ENCODE data around the gene NKRF.

The NKRF gene

DNA sequence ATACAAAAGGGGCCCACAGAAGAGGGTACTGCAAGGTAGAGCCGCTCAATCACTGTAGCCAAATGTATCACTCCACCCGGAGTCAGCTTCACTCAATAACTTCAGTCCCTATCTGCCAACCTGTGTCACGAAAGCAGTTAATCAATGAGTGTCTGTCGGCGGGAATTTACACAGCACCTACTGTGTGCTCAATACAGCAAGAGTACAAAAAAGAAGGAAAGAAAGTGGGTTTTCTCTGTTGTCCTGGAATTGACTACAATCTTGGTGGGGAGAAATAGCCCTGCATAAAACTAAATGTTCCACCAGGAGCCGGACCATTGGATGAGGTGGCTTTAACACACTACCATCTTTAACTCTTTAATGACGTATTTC lies 780 bp upstream of the NKRF start:
- no peak for DNase-seq

- DNase-seq, result no peak
Measured at GRCh38 chrX:119605464-119606279, 552 bp downstream of the NKRF start.

DNA sequence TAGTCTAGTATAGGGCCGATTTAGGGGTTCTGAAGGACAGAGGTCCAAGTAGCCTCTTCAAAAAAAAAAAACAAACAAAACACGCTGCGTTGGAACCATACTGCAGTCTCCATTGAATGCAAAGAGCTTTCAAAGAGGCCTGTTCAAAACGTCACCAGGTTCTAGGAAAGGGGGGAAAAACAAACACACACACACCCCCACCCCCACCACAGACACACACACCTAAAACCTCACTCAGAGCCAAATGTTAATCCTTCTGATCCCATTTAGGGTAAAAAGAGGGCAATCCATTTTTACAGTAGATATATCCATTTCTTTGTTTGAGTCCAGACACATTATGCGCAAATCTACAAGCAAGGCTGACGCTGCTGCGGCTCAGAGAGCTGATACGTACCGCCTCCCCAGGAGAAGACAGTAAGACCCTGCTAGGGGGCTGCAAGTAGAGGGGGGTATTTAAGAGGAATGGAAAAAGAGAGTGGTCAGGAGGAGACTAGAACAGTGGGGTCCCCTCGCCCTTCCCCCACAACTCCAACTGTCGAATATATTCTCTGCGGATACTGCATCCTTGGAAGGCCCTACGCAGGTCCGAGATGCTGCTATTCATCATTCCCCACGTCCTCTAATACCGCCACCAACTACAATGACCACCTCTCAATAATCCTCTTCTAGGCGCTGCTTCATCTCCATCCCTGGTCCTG lies 1.3 kb downstream of the NKRF start:
- DNase-seq, result no peak

GRCh38 chrX:119602701-119603255 lies 3.4 kb downstream of the NKRF start:
- no peak for DNase-seq

GRCh38 chrX:119589810-119590209 lies 16.4 kb downstream of the NKRF start:
- DNase-seq, result no peak

DNA sequence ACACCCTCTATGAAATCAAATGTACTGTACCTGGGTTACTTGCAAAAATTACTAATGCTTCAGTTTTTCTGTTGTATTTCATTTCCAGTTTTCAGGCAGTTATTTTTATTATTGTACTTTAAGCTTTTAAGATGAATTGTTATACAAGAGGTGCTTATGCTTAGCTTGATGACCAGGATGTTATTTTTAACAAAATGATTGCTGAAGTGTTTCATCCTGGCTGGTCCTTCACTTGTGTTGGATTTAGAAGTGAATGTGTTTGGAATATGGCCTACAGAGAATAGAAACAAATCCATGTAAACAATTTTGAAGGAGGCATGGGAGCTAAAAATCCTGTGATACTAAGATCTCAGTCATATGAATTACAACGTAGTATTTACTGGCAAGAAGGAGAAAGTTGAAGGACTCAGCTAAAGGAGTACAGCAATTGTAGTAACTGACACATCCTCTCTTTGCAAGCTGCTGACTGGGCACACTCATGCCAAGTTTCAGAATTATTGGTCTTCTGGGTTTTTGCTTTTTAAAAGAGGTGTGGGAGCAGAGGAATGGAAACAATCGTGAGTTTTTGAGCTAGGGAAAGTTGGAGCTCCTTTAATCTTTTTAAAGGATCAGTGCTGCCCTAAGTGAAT lies 22.7 kb downstream of the NKRF start:
- no peak for DNase-seq

DNA sequence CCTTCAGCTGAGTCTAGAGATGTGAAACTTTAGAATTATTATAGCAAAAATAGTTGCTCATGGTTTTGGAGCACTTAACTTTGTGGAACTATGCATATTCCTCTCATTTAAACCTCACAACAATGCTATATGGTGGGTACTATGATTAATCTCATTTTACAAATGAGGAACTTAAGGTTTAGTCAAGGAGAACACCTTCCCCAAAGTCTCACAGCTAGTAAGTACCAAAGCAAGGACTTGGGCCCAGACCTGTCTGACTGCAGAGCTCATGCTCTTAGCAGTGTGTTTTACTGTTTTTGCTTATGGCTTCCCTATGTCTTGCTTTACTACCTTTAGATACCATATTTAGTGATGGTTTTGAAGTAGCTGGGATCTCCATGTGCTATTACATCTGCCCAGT lies 26.8 kb downstream of the NKRF start:
- DNase-seq, result no peak

DNA sequence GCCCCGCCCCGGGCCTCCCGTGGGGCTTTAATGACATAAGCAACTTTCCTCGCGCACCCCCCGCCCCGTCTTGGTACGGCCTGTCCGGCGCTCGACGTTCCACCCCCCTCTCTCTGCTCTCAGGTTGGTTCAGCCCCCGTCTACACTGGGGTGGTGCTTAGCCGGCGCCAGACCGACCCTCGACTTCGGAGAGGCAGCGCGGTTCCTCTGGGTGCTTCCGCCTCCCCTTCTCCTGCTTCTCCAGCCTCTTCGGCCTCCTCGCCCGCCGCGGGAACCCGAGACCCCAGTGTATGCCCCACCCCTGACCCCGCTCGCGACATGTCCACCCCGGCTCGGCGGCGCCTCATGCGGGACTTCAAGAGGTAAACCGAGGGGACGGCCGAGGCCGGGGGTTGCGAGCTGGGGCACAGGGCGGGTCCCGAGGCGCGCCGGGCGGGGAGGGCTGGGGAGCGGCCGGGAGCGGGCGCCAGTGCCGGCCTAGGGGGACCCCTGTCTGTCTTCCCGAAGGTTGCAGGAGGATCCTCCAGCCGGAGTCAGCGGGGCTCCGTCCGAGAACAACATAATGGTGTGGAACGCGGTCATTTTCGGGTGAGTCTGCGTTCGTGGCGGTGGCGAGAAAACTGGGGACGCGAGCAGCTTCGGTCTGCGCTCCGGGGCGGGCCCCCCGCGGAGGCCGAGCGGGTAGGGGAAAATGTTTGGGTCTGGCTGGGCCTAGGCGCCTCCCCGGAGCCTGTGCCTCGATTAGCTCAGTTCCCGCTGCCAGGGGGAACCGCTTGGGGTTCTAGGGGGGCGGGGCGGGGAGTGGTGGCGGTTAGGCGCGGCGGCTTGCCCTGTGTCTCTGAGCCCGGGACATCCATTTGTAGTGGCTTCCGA lies 31.6 kb downstream of the NKRF start, which contains the start of gene UBE2A:
Gene UBE2A (plus strand): TSS at position 170 of the 873 bp plus-strand sequence. CDS start 149 bp downstream, at position 319.
- peak; percentile 4 for DNase-seq

GRCh38 chrX:119573840-119574393 lies 32.3 kb downstream of the NKRF start:
- no peak for DNase-seq

GRCh38 chrX:119573222-119573621 lies 33.0 kb downstream of the NKRF start:
- DNase-seq, result no peak

DNA sequence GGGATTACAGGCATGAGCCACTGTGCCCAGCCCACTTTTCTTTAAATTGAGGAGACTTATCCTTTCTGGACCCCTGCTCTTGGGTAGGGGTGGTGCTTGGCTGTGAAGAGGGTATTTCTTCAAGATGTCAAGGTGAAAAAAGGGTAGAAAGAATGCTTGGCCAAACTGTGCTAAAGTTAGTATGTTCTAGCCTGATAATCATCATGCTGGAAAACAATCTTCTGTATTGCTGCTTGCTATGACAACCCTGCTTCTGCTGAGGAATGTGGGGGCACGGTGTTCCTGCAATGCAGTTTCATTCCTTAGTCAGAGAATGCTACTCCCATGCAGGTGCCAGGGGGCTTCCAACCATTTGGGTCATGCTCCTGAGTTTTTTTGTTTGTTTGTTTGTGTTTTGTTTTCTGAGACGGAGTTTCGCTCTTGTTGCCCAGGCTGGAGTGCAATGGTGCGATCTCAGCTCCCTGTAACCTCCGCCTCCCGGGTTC lies 35.8 kb downstream of the NKRF start:
- no peak for DNase-seq

- no peak for DNase-seq
Measured at GRCh38 chrX:119565107-119565663, 41.0 kb downstream of the NKRF start, which contains the start of gene STEEP1. Gene STEEP1, minus strand, starts transcription at chrX:119565409. Its CDS starts 54 bp downstream, at chrX:119565355.

DNA sequence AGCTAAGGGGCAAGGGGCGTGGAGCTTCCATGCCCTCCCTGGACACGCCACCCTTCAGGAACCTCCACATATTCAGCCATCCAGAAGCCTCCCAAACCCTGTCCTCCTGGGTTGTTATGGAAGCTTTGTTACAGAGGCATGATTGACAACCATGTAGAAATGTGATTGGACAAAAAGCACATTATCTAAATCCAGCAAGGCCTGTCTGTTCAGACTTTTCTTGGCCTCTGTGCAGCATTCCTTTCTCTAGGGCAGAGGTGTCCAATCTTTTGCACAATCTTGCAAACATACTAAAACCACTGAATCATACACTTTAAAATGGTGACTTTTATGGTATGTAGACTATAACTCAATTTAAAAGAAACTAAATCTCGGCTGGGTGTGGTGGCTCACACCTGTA lies 53.7 kb downstream of the NKRF start:
- DNase-seq, result no peak

GRCh38 chrX:119549327-119550016 lies 56.8 kb downstream of the NKRF start:
- no peak for DNase-seq

DNA sequence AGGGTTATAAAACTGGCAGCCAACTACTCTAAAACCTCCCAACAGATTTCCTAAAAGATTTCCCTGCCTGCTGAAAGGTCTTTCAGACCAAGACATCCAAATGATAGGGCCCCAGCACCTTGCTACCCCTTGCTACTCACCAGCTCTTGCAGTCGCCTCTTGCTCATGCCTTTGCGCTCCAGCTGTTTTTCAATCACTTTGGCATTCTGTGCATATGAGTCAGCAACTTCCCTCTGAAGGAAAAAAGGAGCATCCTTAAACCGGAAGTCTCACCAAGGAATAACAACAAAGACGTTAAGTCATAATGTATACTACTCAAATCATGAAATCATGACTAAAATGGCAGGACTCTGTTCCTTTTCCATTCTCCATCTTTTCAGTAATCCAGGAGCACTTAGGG lies 65.0 kb downstream of the NKRF start:
- no peak for DNase-seq

DNA sequence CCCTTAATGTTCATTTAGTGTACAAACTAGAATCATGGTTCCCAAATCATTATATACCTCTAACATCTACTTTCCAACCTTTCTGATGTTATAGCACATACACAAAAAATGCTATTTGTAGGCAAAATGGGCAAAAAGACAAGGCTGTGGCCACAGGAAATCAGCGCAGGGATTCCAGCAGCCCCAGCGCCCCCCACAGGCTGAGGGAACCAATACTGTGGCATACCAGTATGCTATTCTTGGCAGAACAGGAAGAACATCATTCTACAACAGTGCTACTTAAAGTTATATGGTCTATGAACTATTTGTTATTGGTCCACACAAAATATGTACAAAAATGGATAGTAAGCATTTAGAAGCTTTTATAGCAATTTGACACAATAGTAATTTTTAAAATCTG lies 66.4 kb downstream of the NKRF start:
- DNase-seq, result no peak

Measured in cortex of kidney (tissue), 1 donor.